DMS 273 treated with DMSO at 0.1 percent for 48 hours (cell line): ENCODE results near the gene BCL2L2.
"Not testable (repeated sequence)": the region's sequence is repeated elsewhere in the genome, so short reads cannot be mapped to it uniquely, and the experiment has no call there.

Experiments used
- DNase-seq: peaks from one replicate; lab custom pipeline; 2025; lab: John Stamatoyannopoulos, UW

Gene BCL2L2

GRCh38 chr14:23306412-23307145 is at the start of gene BCL2L2:
TSS of gene BCL2L2 (plus strand) at chr14:23306833. CDS start at chr14:23307768, 935 bp downstream.
- peak; percentile 69 for DNase-seq

- no peak for DNase-seq
Measured at GRCh38 chr14:23258256-23258655, 48.4 kb upstream of the BCL2L2 start.

- no peak for DNase-seq
Measured at GRCh38 chr14:23259426-23259825, 47.2 kb upstream of the BCL2L2 start.

GRCh38 chr14:23260849-23261248 is 45.8 kb upstream of the BCL2L2 start:
- not testable (repeated sequence) for DNase-seq

GRCh38 chr14:23269193-23269592 is 37.4 kb upstream of the BCL2L2 start:
- no peak for DNase-seq

- DNase-seq, result no peak
Measured at GRCh38 chr14:23275412-23275811, 31.2 kb upstream of the BCL2L2 start.

- no peak for DNase-seq
Measured at GRCh38 chr14:23277189-23277588, 29.4 kb upstream of the BCL2L2 start.

- not testable (repeated sequence) for DNase-seq
Measured at GRCh38 chr14:23277928-23278327, 28.7 kb upstream of the BCL2L2 start.

- DNase-seq, result no peak
Measured at GRCh38 chr14:23281247-23281646, 25.4 kb upstream of the BCL2L2 start.

- DNase-seq, result no peak
Measured at GRCh38 chr14:23284654-23285529, 21.7 kb upstream of the BCL2L2 start.

GRCh38 chr14:23285530-23286019 is 21.1 kb upstream of the BCL2L2 start:
- no peak for DNase-seq

GRCh38 chr14:23286020-23286901 is 20.4 kb upstream of the BCL2L2 start, which contains the start of gene HOMEZ:
TSS of gene HOMEZ (minus strand) at chr14:23286132. CDS start at chr14:23285952, 180 bp downstream.
- peak; percentile 98 for DNase-seq

GRCh38 chr14:23286902-23287479 is 19.6 kb upstream of the BCL2L2 start:
- no peak for DNase-seq

GRCh38 chr14:23294734-23295561 is 11.7 kb upstream of the BCL2L2 start:
- peak; percentile 12 for DNase-seq

- no peak for DNase-seq
Measured at GRCh38 chr14:23296012-23296777, 10.4 kb upstream of the BCL2L2 start.

- no peak for DNase-seq
Measured at GRCh38 chr14:23297096-23297495, 9.5 kb upstream of the BCL2L2 start.

GRCh38 chr14:23297611-23298277 is 8.9 kb upstream of the BCL2L2 start:
- DNase-seq, result no peak

- no peak for DNase-seq
Measured at GRCh38 chr14:23299211-23299957, 7.2 kb upstream of the BCL2L2 start.
